ENCODE results near the gene RNF207. TPM values are rescaled to one million over a fixed set of nuclear protein-coding genes. Genes with fewer than 3 reads are reported as not detected.

RNF207 gene
- total RNA-seq, 1 experiment from 2014 or later = 115 TPM

DNA sequence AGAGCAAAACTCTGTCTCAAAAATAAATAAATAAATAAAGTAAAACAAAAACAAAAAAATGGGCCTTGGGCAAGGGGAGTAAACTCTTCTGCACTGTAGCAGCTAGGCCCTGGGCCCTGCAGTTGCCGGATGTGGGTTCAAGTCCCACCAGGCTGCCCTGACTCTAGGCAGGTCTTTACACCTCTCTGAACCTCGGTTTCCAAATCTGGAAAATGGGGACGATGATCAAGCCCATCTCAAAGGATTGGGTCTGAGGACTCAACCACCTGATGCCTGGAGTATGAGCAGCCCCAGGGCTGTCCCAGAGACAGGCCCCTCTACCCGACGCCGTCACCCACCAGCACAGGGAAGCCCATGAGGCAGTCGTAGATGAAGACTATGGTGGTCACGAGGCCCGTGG lies 47.5 kb downstream of the RNF207 start:
- CTCF ChIA-PET = no interaction called here
- in situ Hi-C loops (cut with HindIII; ENCODE audit: low pct_unique_long_range_greater_than_20kb, low sequenced_read_pairs) (no loop called here), intact Hi-C loops (cut with micrococcal nuclease; ENCODE audit: unreplicated experiment) (no loop called here)
- ATAC-seq (no peak), DNase-seq (ENCODE audit: low read depth, low spot score) (no peak)
- TF ChIP-seq, protein P1, sequence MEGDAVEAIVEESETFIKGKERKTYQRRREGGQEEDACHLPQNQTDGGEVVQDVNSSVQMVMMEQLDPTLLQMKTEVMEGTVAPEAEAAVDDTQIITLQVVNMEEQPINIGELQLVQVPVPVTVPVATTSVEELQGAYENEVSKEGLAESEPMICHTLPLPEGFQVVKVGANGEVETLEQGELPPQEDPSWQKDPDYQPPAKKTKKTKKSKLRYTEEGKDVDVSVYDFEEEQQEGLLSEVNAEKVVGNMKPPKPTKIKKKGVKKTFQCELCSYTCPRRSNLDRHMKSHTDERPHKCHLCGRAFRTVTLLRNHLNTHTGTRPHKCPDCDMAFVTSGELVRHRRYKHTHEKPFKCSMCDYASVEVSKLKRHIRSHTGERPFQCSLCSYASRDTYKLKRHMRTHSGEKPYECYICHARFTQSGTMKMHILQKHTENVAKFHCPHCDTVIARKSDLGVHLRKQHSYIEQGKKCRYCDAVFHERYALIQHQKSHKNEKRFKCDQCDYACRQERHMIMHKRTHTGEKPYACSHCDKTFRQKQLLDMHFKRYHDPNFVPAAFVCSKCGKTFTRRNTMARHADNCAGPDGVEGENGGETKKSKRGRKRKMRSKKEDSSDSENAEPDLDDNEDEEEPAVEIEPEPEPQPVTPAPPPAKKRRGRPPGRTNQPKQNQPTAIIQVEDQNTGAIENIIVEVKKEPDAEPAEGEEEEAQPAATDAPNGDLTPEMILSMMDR (IDR thresholded peaks at IDR 0.05) = no peak
- TF ChIP-seq TCF7L2 (IDR thresholded peaks at IDR 0.05; ENCODE audit: low read depth, low read length) (no peak), SIN3A (IDR thresholded peaks at IDR 0.05; ENCODE audit: borderline replicate concordance, insufficient read depth, low read depth, low read length) (no peak), POLR2AphosphoS5 (IDR thresholded peaks at IDR 0.05; ENCODE audit: low read depth, low read length) (no peak)
- TF ChIP-seq, protein P2, sequence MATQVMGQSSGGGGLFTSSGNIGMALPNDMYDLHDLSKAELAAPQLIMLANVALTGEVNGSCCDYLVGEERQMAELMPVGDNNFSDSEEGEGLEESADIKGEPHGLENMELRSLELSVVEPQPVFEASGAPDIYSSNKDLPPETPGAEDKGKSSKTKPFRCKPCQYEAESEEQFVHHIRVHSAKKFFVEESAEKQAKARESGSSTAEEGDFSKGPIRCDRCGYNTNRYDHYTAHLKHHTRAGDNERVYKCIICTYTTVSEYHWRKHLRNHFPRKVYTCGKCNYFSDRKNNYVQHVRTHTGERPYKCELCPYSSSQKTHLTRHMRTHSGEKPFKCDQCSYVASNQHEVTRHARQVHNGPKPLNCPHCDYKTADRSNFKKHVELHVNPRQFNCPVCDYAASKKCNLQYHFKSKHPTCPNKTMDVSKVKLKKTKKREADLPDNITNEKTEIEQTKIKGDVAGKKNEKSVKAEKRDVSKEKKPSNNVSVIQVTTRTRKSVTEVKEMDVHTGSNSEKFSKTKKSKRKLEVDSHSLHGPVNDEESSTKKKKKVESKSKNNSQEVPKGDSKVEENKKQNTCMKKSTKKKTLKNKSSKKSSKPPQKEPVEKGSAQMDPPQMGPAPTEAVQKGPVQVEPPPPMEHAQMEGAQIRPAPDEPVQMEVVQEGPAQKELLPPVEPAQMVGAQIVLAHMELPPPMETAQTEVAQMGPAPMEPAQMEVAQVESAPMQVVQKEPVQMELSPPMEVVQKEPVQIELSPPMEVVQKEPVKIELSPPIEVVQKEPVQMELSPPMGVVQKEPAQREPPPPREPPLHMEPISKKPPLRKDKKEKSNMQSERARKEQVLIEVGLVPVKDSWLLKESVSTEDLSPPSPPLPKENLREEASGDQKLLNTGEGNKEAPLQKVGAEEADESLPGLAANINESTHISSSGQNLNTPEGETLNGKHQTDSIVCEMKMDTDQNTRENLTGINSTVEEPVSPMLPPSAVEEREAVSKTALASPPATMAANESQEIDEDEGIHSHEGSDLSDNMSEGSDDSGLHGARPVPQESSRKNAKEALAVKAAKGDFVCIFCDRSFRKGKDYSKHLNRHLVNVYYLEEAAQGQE (IDR thresholded peaks at IDR 0.05; ENCODE audit: insufficient read depth in 1 of 2, low read depth in 2 of 2, low read length in 1 of 2) = no peak
- BruUV-seq (replicated peaks) = no TSS peak
- Histone ChIP-seq H3K4me1 (ENCODE audit: control insufficient read depth, insufficient read depth, low read length) (no peaks in the 10 kb centered on the region), H3K27ac (ENCODE audit: low read length) (no peak overlapping the region), H3K4me3 (ENCODE audit: low read depth in 2 of 2, low read length in 2 of 2) (no peak overlapping the region), H3K36me3 (ENCODE audit: control insufficient read depth, insufficient read depth, low read length) (no peaks in the 10 kb centered on the region), H3K27me3 (ENCODE audit: control insufficient read depth, insufficient read depth, low read length) (no peaks in the 10 kb centered on the region), H3K9me3 (ENCODE audit: control insufficient read depth, insufficient read depth, low read depth, low read length) (no peaks in the 10 kb centered on the region)
- POLR2A ChIA-PET = no interaction called here

DNA sequence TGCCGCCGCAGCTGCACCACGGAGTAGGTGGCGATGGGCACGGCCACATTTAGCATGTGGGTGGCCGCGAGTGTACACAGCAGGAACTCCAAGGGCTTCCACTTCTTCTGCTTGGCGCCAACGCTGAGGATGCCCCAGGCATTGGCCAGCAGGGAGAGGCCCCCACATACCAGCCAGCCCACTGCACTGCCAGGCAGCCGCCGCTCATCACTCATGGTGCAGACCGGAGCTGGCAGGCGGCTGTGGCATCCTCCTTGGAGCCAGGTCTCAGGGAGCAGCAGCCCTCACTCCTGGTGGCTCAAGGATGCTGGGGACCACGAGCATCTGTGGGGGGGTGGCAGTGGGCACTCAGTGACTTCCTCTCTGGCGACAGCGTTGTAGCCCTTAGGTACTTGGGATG lies 48.8 kb downstream of the RNF207 start:
- ATAC-seq (no peak), DNase-seq (ENCODE audit: low read depth, low spot score) (no peak)
- ChIA-PET POLR2A (no interaction called here), CTCF (no interaction called here)
- TF ChIP-seq, protein P2 (IDR thresholded peaks at IDR 0.05; ENCODE audit: insufficient read depth in 1 of 2, low read depth in 2 of 2, low read length in 1 of 2) = no peak
- TF ChIP-seq POLR2AphosphoS5 (IDR thresholded peaks at IDR 0.05; ENCODE audit: low read depth, low read length) = no peak
- no peak for TF ChIP-seq TCF7L2 (IDR thresholded peaks at IDR 0.05; ENCODE audit: low read depth, low read length)
- no peak for TF ChIP-seq SIN3A (IDR thresholded peaks at IDR 0.05; ENCODE audit: borderline replicate concordance, insufficient read depth, low read depth, low read length)
- TF ChIP-seq, protein P1 (IDR thresholded peaks at IDR 0.05) = no peak
- H3K36me3 ChIP-seq (ENCODE audit: control insufficient read depth, insufficient read depth, low read length) = no peaks in the 10 kb centered on the region
- BruUV-seq (replicated peaks) = no TSS peak
- H3K27ac ChIP-seq (ENCODE audit: low read length) = no peak overlapping the region
- no peaks in the 10 kb centered on the region for H3K27me3 ChIP-seq (ENCODE audit: control insufficient read depth, insufficient read depth, low read length)
- intact Hi-C loops (cut with micrococcal nuclease; ENCODE audit: unreplicated experiment) = no loop called here
- no peaks in the 10 kb centered on the region for H3K9me3 ChIP-seq (ENCODE audit: control insufficient read depth, insufficient read depth, low read depth, low read length)
- in situ Hi-C loops (cut with HindIII; ENCODE audit: low pct_unique_long_range_greater_than_20kb, low sequenced_read_pairs) = no loop called here
- no peak overlapping the region for H3K4me3 ChIP-seq (ENCODE audit: low read depth in 2 of 2, low read length in 2 of 2)
- H3K4me1 ChIP-seq (ENCODE audit: control insufficient read depth, insufficient read depth, low read length) = no peaks in the 10 kb centered on the region

Data from Panc1 (cell line).